GM18498 (cell line): ENCODE results near the gene SMAD7.

Experiments used
- ATAC-seq: cut with Tn5 transposase; IDR thresholded peaks from one replicate; pipeline ENCODE4 v1.9.1; 2021; ENCODE audit warnings: mild to moderate bottlenecking, moderate library complexity; ENCODE audit not compliant: unreplicated experiment

The SMAD7 gene

DNA sequence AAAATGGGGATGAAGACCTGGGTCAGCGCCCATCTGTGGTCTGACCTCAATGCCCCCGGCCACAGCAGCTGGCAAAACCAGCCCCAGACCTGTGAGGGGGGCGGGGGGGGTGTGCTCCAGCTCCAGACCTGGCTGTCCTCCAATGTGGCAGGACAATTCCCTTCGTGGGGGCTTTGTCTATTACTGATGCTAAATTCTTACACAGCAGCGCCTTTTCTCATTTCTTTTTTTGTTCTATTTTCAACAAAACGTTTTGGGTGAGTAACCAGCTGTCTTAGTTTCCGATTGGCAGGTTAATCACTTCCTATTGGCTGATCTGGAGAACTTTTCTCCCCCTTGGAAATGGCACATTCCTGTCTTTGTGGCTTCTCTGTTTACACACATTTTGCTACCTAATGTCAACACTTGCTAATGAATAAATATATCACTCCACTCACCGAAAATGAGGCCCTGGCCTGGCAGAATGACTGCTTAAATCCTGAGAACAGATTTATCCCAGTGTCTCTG lies 4.4 kb downstream of the SMAD7 start:
- ATAC-seq, result no peak

- no peak for ATAC-seq
These were observed 4.9 kb downstream of the SMAD7 start for GRCh38 chr18:48945953-48946217.

- no peak for ATAC-seq
These were observed 6.1 kb downstream of the SMAD7 start for GRCh38 chr18:48944634-48945033.

- ATAC-seq, result no peak
These were observed 6.8 kb downstream of the SMAD7 start for GRCh38 chr18:48943736-48944527.

- ATAC-seq, result no peak
These were observed 7.4 kb downstream of the SMAD7 start for GRCh38 chr18:48943333-48943732.

DNA sequence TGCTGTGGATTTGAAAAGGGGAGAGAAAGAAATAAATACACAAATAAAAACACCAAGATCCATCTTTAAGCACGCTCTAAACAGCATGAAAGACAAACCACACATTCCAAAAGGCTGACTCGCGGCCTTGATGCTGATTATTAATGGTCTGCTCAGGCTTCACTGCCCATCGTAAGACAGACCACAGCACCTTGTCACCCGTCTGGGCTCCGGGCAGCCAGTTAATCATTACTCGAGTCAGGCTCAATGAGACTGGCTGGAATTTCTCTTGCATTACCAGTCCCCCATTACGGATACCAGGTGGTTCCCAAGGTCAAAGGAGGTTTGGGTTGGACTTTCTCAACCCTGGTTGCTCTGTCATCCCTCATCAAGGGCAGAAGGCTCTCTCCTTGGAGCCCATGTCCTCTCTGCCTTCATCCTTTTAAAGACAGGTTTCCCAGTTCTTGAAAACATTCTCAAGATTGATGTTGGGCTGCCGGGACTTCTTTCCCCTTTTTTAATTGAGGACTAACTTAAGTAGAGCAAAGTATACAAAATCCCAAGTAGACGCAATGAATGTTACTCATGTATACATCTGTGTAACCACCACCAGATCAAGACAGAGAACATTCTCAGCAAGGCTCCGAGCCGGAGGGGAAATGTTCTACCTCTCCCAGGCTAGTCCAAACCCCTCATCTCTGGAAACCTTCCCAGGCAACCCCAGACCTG lies 8.1 kb downstream of the SMAD7 start:
- no peak for ATAC-seq

- no peak for ATAC-seq
These were observed 8.7 kb downstream of the SMAD7 start for GRCh38 chr18:48942086-48942485.

DNA sequence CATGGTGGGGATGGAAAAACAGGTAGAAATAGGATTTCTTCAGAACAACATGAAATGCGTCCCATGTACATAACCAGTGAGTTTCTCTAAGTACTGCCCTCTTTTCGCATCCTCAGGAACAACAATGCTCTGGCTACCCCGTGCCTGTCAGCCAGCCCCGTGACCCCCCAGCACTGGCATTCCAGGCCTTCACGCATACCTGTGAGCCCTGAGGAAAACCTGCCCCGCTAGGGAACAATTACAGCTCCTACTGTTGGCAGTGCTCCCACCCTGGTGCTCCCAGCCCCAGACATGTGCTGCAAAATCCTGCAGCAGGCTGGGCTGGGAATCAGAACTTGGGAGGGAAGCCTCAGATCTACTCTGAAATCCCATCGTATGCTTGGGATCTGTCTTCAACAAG lies 9.1 kb downstream of the SMAD7 start:
- no peak for ATAC-seq

DNA sequence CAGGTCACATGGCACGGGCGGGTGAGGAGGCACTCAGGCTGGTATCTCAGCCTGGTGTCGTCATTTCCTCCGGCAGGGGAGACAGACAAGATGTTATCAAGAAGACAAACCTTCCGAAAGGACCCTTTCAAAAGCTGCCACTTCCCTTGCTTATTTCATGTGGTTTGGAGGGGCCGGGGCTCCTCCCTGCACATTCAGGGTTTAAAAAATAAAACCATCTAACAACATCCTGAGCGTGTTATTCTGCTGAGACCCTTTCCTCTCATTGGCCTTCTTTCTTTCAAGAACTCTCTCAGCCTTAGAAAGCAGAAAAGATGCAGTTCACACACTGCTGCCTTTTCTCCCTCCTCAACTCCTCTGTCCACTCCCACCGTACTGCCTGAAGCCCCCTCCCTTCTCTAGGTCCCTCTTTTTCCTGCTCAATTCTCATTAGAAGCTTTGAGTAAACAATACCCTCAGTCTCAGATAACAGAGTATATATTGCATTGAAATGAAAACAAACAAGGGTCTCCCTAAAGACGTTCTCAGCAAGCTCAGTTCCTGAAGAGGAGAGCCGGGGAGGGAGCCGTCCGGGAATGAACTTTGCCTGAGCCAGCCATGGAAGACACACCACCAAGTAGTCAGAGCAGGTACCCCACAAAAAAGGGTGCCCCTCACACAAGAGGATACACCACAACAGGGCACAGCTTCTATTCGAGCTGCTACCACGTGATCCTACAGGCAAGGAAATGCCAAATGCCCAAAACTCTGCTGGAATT lies 9.7 kb downstream of the SMAD7 start:
- peak; percentile 71 for ATAC-seq

GRCh38 chr18:48939205-48940097 lies 11.3 kb downstream of the SMAD7 start:
- no peak for ATAC-seq

DNA sequence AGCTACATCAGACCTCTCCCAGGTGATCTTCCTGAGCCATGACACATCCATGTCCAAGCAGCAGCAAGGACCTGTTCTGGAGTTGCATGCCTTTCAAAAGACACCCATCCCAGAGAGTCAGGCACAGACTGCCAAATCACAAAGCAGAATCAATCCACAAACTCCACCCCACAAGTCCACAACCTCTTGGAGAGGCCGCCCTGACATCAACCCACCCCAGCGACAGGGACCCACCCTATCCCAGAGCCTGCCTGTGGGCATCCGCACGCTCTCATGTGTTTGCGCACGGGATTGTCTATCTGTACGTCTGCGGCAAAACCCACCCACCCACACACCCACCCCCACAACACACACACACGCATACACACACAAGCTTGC lies 11.9 kb downstream of the SMAD7 start:
- no peak for ATAC-seq

DNA sequence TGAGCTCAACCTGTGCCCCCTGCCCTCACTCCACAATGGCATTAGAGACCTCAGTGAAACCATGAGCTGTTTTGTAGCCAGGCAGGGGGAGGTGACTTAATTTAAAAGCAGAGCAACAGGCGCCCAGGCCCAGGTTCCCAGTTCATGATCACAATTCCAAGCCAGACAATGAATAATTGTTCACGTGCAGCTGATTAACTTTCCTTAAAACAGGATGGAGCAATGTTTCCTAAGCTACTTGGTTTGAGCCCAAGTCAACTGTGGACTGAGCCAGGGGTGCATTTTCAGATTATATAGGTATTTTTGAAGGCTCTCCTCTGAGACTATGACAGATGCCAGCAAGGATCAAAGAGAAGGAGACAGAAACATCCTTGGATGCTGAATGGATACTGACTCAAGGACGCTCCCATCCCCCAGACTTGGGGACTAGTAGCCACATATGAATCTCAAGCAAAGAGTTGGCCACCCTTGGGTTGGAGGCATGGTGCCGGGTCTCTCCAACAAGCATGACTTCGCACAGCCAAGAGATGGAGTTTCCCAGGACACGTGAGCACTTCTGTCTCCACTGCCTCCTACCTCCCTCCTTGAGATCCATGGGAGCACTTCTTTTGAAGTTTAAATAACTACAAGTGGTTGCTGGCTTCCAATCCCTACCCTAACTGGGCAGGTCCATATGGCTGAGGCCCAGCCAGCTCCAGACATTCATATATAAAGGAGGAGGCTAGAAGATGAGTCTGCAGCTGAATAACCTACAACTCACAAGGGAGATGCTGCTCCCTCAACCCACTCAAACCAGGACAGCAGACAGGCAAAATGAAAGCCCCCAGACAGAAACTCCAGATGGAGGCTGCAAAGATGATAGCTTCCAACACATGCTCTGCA lies 12.7 kb downstream of the SMAD7 start:
- ATAC-seq, result no peak

DNA sequence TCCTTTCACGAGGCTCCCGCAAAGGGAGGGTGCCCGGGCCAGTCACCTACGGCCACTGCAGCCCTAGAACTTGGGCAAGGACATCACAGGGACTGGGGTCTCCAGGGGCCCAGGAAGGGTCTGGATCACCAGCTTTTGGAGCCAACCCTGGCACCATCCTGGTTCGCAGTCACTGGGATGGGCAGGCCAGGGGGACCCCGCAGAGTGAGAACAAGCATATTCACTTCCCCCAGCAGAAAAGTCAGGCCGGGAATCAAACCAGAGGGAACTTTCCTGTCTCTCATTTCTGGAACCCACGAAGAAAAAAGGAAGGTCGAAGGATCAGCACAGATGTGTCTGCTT lies 15.4 kb downstream of the SMAD7 start:
- no peak for ATAC-seq

- ATAC-seq, result peak; percentile 68
These were observed 15.9 kb downstream of the SMAD7 start for GRCh38 chr18:48934723-48935432.

GRCh38 chr18:48934415-48934722 lies 16.4 kb downstream of the SMAD7 start:
- no peak for ATAC-seq

GRCh38 chr18:48933578-48934414 lies 17.0 kb downstream of the SMAD7 start:
- ATAC-seq, result no peak

DNA sequence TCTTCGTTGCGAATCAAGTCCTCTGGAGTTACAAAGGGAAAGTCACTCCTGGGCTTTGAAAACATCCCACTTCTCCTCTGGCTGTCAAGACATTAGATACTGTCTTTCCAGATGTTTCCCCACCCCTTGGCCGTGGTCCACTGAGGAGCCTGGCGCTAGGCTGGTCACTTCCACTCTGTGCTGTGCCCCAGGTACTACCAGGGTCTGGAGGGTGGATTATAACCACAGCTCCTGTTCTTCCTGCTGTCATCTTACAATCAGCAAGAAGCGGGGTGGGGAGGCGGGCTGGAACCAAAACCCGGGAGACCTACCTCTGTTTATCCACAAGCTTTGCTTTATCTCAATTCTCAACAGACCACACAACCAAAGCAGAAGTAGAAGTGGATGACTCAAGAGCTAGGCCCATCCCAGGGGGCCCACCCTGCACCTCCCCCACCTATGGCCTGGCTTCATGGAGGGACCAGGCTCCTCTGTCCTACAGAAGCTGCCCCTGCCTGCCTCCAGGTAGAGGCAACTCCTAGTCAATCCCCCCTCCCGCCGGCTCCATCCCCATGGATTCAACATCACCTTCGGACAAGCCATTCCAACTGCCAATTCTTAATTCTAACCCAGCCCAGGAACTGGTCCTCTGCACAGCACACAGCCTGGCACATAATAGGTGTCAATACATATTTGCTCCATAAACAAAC lies 17.8 kb downstream of the SMAD7 start:
- no peak for ATAC-seq

DNA sequence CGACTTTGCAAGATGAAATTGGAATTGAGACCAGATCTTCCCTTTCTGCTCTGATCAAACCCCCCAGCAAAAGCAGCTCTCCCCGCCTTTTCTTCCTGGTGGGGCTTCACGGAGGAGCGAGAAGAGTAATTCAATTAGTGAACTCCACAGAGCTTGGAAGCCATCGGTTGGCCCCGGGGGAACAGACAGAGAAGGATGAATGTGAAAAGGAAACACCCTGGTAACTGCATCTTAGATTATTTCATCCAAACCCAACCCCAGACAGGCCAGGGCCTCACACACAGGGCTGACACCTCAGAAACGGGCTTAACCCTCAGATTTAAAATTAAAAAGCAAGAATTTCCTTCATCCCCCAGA lies 18.3 kb downstream of the SMAD7 start:
- ATAC-seq, result no peak
